ENCODE results near the gene PRDM5.

DNA sequence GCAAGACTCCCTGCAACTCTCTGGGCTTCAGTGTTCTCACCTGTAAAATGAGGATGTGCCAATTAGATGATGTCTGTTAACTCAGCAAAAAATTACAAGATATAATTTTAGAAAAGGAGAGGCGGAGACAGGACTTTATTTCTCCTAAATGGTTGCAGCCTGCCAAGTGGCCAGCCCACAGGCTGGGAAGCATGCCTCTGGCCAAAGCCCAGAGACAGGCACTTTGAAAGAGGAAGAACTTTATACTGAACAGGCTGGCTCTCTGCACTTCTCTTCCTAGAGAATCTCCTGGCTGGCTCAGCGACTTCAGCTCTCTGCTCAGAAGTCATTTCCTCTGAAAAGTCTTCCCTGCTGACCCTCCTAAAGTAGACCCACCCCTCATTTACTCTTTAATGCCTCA, 3.7 kb downstream of the PRDM5 start:
- TF ChIP-seq, protein P1, sequence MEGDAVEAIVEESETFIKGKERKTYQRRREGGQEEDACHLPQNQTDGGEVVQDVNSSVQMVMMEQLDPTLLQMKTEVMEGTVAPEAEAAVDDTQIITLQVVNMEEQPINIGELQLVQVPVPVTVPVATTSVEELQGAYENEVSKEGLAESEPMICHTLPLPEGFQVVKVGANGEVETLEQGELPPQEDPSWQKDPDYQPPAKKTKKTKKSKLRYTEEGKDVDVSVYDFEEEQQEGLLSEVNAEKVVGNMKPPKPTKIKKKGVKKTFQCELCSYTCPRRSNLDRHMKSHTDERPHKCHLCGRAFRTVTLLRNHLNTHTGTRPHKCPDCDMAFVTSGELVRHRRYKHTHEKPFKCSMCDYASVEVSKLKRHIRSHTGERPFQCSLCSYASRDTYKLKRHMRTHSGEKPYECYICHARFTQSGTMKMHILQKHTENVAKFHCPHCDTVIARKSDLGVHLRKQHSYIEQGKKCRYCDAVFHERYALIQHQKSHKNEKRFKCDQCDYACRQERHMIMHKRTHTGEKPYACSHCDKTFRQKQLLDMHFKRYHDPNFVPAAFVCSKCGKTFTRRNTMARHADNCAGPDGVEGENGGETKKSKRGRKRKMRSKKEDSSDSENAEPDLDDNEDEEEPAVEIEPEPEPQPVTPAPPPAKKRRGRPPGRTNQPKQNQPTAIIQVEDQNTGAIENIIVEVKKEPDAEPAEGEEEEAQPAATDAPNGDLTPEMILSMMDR (IDR thresholded peaks at IDR 0.05), result no peak
- no peak for TF ChIP-seq EP300 (IDR thresholded peaks at IDR 0.05)
- TF ChIP-seq POLR2A (IDR thresholded peaks at IDR 0.05), result no peak
